OCI-LY3 (cell line): Measurements from ENCODE around the gene TRMT1.

Experiments
- EZH2phosphoT487 ChIP-seq: fragments of 200-600 bp; shearing (Covaris generic); IDR thresholded peaks from 2 replicates; pipeline ENCODE4 v1.6.1; 2018; ENCODE audit warnings: antibody characterized with exemption, mixed run types, low read depth
- TF ChIP-seq, protein P1 (sequence below): fragments of 200-600, 300-600 bp; sonication (generic); IDR thresholded peaks from 2 replicates; pipeline ENCODE4 v1.5.1; 2014; ENCODE audit warnings: antibody characterized with exemption, low read length, low read depth

DNA sequence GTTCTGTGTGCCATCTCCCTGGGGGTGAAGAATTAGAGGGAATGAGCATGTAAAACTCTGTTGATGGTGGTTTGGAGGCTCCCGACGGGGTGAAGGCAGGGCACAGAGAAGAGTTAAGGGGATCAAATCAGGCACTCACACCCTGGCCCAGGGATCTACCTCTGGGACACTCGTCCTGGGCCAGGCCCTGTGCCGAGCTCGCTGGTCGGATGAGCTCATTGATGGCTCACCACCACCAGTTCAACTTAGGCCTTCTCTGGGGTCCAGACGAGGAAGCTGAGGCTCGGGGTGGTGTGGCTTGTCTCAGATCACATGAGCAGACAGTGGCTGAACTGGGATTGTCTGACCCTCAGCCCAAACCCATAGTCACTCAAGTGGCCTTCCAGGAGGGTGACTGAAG, 3.1 kb upstream of the TRMT1 start:
- TF ChIP-seq, protein P1, sequence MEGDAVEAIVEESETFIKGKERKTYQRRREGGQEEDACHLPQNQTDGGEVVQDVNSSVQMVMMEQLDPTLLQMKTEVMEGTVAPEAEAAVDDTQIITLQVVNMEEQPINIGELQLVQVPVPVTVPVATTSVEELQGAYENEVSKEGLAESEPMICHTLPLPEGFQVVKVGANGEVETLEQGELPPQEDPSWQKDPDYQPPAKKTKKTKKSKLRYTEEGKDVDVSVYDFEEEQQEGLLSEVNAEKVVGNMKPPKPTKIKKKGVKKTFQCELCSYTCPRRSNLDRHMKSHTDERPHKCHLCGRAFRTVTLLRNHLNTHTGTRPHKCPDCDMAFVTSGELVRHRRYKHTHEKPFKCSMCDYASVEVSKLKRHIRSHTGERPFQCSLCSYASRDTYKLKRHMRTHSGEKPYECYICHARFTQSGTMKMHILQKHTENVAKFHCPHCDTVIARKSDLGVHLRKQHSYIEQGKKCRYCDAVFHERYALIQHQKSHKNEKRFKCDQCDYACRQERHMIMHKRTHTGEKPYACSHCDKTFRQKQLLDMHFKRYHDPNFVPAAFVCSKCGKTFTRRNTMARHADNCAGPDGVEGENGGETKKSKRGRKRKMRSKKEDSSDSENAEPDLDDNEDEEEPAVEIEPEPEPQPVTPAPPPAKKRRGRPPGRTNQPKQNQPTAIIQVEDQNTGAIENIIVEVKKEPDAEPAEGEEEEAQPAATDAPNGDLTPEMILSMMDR: no peak
- no peak for TF ChIP-seq EZH2phosphoT487
